ENCODE data around the gene ESYT2. TPM values are rescaled to one million over a fixed set of nuclear protein-coding genes. Genes with fewer than 3 reads are reported as not detected.
"Not testable (repeated sequence)": the region's sequence is repeated elsewhere in the genome, so short reads cannot be mapped to it uniquely, and the experiment has no call there.

Gene ESYT2, protein sequence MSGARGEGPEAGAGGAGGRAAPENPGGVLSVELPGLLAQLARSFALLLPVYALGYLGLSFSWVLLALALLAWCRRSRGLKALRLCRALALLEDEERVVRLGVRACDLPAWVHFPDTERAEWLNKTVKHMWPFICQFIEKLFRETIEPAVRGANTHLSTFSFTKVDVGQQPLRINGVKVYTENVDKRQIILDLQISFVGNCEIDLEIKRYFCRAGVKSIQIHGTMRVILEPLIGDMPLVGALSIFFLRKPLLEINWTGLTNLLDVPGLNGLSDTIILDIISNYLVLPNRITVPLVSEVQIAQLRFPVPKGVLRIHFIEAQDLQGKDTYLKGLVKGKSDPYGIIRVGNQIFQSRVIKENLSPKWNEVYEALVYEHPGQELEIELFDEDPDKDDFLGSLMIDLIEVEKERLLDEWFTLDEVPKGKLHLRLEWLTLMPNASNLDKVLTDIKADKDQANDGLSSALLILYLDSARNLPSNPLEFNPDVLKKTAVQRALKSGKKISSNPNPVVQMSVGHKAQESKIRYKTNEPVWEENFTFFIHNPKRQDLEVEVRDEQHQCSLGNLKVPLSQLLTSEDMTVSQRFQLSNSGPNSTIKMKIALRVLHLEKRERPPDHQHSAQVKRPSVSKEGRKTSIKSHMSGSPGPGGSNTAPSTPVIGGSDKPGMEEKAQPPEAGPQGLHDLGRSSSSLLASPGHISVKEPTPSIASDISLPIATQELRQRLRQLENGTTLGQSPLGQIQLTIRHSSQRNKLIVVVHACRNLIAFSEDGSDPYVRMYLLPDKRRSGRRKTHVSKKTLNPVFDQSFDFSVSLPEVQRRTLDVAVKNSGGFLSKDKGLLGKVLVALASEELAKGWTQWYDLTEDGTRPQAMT
- 103 TPM for total RNA-seq

GRCh38 chr7:158829342-158830210, at the start of gene ESYT2:
TSS of gene ESYT2 (minus strand) at chr7:158829509. CDS start at chr7:158829418, 91 bp downstream.
- peak; percentile 98 for ATAC-seq
- intact Hi-C loops (cut with DNase I) = no loop called here
- peak; percentile 100 for DNase-seq (ENCODE audit: low spot score)

- intact Hi-C loops (cut with DNase I); ATAC-seq: not testable (repeated sequence)
Observed at GRCh38 chr7:158878151-158879079, 49.1 kb upstream of the ESYT2 start.

GRCh38 chr7:158876984-158877383, 47.7 kb upstream of the ESYT2 start:
- ATAC-seq (no peak), DNase-seq (ENCODE audit: low spot score) (no peak)
- intact Hi-C loops (cut with DNase I) = no loop called here

More at GRCh38 chr7:158878151-158879079, 49.1 kb upstream of the ESYT2 start:
- DNase-seq (ENCODE audit: low spot score) = not testable (repeated sequence)

DNA sequence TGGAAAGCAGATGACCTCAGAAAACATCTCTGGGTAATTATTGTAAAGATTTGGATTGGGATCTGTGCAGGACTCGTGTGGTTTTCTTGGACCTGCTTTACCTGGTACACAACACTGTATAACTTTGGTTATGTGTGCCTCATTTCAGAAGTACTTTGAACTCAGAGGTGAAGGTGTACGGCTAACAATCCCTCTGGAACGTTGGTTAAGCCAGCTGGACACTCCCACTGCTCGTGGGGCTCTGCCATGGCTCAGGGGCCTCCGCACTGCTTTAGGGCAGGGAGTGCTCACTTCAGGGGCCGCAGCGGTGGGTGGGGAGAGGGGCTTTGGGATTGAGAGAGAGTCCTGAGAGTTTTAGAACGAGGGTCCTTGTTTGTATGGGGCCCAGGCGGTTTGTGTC, 40.6 kb upstream of the ESYT2 start:
- no peak for DNase-seq (ENCODE audit: low spot score)
- ATAC-seq = no peak
- intact Hi-C loops (cut with DNase I) = no loop called here

- intact Hi-C loops (cut with DNase I) = no loop called here
- no peak for ATAC-seq
- no peak for DNase-seq (ENCODE audit: low spot score)
Observed at GRCh38 chr7:158868764-158869410, 39.6 kb upstream of the ESYT2 start.

- intact Hi-C loops (cut with DNase I) = no loop called here
- DNase-seq (ENCODE audit: low spot score) (no peak), ATAC-seq (no peak)
Observed at GRCh38 chr7:158867214-158867984, 38.1 kb upstream of the ESYT2 start.

DNA sequence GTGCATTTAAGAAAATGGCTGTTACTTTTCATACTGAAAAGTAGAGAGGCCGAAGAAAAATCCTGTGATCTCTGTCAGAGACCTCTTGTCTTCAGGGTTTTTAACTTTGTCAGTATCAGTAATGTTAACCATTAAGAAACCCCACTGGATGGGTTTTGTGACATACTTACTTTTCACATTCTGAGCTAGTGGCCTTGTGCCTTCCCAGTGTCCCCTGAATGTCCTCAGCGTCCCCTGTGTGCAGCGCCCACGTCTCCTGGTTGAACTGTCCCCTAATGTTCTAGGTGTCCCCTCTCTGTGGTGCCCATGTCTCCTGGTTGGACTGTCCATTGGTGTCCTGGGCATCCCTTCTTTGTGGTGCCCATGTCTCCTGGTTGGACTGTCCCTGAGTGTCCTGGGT, 36.7 kb upstream of the ESYT2 start:
- no peak for DNase-seq (ENCODE audit: low spot score)
- ATAC-seq = no peak
- intact Hi-C loops (cut with DNase I) = no loop called here

DNA sequence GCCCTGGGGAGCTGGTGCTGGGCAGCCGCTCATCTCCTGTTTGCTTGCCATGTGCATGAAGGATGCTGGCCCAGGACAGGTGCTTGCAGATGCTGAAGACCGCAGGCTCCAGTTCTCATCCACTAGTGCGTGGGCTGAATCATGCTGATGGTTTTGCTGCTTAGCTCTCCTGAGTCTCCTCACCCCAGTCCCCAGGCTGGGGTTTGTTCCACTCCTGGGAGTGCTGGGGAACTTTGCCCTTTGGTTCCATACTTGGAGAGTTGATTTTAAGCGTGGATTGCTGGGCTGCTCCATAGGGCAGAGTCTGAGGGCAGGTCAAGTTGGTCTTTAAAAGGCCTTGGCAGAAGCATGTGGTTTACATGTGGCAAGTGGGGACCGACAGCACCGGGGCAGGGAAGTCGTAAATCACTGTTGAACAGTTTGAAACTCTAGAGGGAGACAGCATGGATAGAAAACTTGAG, 36.2 kb upstream of the ESYT2 start:
- intact Hi-C loops (cut with DNase I) = no loop called here
- no peak for DNase-seq (ENCODE audit: low spot score)
- no peak for ATAC-seq

- intact Hi-C loops (cut with DNase I) = no loop called here
- DNase-seq (ENCODE audit: low spot score) = no peak
Observed at GRCh38 chr7:158864833-158865232, 35.5 kb upstream of the ESYT2 start.

GRCh38 chr7:158864507-158864820, 35.2 kb upstream of the ESYT2 start:
- no peak for DNase-seq (ENCODE audit: low spot score)
- peak; percentile 2 for ATAC-seq
- intact Hi-C loops (cut with DNase I) = no loop called here

More at GRCh38 chr7:158864833-158865232, 35.5 kb upstream of the ESYT2 start:
- ATAC-seq = no peak

DNA sequence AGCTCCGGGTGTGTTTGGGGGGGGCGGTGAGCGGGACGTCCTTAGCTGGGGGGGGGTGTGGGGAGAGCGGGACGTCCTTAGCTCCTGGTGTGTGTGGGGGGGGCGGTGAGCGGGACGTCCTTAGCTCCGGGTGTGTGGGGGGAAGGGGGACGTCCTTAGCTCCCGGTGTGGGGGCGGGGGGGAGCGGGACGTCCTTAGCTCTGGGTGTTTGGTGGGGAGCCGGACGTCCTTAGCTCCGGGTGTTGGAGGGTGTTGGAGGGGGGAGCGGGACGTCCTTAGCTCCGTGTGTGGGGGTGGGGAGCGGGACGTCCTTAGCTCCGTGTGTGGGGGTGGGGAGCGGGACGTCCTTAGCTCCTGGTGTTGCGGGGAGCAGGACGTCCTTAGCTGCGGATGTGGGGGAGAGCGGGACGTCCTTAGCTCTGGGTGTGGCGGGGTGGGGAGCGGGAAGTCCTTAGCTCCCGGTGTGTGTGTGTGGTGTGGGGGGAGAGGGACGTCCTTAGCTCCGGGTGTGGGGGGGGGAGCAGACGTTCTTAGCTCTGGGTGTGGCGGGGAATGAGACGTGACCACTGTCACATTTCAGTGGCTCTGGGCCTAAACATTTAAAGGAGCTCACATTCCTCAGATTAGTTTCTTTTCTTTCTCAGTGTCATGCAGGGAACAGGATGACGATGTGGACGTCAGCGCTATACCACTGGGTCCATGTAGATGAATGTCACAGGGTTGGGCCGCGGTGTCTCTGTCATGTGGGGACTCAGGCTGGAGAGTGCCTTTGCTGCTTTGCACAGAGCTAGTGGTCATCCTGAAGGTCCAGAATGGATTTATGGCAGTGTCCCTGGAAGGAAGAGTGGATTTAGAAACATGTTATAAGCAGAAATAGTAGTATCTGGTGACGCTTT, 34.5 kb upstream of the ESYT2 start:
- ATAC-seq = peak; percentile 90
- peak; percentile 73 for DNase-seq (ENCODE audit: low spot score)
- intact Hi-C loops (cut with DNase I) = no loop called here

DNA sequence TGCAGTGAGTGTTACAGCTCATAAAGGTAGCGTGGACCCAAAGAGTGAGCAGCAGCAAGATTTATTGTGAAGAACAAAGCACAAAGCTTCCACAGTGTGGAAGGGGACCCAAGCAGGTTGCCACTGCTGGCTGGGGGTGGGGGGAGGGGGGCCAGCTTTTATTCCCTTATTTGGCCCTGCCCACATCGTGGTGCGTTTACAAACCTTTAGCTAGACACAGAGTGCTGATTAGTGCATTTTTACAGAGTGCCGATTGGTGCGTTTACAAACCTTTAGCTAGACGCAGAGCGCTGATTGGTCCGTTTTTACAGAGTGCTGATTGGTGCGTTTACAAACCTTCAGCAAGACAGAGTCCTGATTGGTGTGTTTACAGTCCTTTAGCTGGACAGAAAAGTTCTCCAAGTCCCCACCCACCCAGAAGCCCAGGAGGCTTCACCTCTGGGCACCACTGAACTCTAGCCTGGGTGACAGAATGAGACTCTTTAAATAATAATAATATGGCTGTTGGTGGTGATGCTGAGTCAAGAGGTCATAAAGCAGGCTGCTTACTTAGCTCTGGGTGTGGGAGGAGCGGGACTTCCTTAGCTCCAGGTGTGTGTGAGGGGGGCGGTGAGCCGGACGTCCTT, 33.8 kb upstream of the ESYT2 start:
- ATAC-seq; intact Hi-C loops (cut with DNase I); DNase-seq (ENCODE audit: low spot score): not testable (repeated sequence)

DNA sequence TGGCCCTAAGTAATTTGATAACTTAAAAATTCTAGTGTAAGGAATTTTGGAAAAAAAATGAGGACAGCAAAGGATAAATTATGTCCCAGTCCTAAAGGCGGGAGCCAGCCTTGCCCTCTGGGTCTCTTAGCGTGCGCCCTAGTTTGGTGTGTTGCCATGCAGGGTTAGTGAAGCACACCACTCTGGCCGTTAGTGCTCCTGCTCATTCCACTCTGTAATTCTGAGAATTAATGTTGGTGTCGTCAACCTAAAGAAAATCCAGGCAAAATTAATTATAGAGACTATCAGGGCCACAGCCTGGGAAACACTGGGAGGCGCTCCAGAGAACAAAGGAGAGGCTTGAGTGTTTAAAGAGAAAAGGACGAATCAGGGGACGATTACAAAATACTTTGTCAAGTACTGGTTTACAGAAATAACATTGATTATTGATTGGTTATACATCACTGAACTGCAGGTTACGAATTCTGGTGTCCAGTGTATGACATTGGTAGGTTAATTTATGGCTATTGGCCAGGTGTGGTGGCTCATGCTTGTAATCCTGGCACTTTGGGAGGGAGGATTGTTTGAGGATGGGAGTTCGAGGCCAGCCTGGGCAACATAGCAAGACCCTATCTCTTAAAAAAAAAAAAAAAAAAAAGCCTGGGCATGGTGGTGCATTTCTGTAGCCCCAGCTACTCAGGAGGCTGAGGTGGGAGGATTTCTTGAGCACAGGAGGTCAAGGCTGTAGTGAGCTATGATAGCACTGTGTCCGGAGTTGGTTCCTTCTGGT, 32.8 kb upstream of the ESYT2 start:
- no peak for DNase-seq (ENCODE audit: low spot score)
- intact Hi-C loops (cut with DNase I) = no loop called here
- ATAC-seq = no peak

GRCh38 chr7:158861004-158861787, 31.9 kb upstream of the ESYT2 start:
- intact Hi-C loops (cut with DNase I) = no loop called here
- no peak for DNase-seq (ENCODE audit: low spot score)
- ATAC-seq = no peak
